HG03457 (cell line): Measurements from ENCODE around the gene ULK4.
"Not testable (repeated sequence)": the region's sequence is repeated elsewhere in the genome, so short reads cannot be mapped to it uniquely, and the experiment has no call there.

Source experiments
- ATAC-seq: cut with Tn5 transposase; IDR thresholded peaks from one replicate; pipeline ENCODE4 v1.9.1; 2021; ENCODE audit warnings: moderate number of reproducible peaks; ENCODE audit not compliant: unreplicated experiment

The ULK4 gene

DNA sequence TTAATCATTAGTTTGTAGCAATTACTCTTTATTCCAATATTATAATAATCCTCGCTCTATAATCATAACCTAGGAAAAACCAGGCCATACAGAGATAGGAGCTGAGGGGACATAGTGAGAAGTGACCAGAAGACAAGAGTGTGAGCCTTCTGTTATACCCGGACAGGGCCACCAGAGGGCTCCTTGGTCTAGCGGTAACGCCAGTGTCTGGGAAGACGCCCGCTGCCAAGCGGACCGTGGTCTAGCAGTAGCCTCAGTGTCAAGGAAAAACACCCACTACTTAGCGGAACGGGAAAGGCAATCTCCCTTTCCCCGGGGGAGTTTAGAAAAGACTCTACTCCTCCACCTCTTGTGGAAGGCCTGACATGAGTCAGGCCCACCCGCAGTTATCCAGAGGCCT, 266.1 kb downstream of the ULK4 start:
- ATAC-seq = not testable (repeated sequence)

DNA sequence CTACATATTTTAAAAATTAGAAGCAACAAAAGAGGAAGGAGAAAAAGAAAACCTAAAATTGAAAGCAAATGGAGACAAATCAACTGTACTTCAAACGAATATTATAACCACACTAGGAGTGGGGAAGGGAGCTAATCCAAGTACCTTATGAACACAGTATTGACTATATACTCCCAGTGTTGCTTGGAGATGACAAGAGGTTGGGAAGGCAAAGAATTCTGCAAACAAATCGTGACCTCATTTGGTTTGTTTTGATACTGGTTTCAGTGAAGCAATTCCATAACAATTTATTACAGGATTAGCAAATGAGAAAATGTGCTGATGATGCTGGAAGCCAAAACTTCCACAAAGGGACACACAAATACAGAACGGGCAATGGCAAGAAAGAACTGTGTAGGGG, 268.1 kb downstream of the ULK4 start:
- ATAC-seq = no peak

DNA sequence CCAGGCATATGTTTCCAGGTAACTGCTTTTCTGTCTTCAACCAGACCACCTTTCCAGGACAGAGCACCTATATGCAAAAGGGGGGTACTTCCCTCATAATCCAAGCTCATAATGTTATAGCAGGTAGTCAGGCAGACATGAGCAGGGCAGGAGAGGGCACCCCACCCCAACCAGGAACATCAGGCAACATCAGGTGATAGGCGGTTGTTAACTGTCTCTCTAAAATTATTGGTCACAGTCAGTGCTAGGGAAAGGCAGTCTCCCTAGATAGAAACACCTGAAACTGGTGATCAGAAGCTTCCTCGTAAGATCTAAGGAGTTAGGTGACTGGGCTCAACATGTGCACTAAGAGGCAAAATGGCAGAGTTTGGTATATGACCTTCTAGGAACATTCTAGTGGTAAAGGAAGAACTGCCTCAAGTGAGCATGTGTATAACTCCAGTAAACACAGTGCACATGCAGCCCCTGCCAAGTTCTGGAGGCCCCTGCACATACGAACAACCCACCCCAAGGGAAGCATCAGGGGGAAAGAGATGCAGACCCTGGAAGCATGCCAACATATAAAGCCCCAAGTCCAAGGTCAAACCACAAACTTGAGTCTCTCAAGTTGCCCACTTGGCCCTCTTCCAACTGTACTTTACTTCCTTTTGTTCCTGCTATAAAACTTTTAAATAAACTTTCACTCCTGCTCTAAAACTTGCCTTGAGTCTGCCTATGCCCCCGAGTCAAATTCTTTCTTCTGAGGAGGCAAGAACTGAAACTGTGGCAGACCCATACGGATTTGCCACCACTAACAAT, 270.9 kb downstream of the ULK4 start:
- ATAC-seq = no peak

DNA sequence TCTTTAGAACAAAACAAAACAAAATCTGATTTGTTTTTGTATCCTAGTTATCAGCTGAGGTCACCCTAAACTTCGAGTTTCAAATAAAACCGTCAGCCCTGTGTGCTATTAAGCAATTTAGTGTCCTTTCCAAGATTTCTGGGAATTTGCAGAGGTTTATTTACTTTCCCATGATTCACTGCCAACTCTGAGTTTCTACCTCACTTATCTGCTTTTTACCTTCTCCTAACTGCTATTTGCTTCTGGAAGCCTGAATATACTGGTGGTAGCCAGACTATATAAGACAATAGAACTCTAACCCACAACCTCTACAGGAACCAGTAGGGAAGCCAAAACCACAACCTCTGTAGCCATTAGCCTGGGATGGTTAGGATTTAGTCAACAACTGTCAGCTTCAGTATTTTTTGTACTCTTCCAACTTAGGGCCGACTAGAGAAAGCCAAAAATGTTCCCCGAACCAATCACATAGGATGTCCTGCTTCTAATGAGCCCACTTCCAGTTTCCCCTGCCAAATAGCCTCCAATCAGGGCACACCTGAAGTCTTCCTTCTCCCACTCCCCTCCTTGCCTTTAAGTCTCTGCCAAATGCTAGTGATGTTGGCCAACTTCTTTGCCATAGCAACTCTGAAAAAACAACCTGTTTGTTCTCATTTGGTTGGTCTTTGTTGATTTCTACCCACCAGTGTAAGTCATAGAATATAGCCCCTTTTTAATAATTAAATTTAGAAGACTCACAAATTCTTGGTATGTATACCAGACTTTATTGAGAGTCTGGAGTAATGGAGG, 273.1 kb downstream of the ULK4 start:
- ATAC-seq = no peak

DNA sequence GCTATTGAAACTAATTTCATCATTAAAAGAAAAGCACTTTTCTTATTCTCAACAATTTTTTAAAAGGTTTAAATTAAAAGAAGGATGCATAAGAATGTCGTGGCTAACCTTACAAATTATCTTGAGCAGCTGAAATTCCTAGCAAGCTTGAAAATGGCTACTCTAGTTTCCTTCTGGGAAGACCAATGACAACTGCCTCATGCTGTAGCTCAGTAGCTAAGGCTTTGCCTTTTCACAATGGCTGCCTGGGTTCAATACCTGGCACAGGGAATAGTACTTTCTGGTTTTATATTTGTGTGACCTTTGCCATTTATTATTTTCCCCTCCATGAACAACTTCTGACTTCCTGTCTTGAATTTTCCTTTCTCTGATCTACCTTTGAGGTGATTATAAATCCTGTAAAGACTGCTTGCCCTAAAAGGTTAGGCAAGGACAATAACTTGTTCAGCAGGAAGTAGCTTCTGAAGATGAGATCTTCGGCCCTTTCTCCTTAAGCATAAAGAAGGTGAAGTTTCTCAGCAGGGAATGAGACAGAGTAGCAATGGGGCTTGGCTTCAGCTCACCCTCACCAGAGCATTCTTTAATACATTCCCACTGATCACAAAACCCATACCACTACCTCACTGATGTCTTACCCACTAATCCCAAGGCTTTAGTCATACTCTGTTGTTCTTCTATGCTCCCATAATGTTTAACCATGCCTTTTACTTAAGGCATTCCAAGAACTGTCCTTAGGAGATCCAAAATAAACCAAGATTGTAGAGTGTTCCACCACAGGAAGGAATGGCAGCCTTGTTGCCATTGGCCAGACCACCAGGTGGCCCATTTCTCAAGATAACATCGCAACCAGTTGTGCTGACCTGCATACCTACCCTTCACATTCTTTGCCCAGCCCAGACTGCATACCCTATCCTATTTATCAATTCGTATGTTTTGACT, 276.8 kb downstream of the ULK4 start:
- no peak for ATAC-seq

DNA sequence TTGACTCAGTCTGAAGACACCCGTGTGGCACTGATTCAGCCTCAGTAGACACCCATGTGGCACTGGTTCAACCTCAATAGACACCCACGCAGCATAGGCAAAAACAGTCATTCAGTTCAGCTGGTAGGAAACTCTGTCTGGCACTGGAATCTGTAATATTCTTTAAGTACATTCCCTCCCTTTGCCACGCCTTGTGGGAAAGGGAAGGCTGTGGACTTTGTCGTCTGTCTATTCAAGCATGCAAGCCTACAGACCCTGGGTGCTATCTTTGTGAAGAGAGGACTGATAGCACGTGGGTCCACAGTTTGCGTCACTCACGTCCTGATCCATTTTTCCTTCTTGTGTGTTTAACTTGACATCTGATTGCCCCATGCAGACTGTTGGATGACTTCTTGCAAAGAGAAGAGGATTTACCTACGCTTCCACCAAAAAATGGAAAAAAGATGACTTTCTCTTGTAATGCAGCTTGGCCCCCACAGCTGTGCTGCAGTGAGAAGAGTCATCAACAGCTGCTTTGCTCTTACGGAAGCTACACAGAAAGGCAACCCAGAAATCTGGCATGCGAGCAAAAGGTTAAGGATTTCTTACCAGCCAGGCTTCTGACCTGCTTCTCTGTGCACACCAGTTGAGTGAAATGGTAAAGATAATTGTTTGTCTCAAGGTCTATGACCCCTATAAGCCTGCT, 278.1 kb downstream of the ULK4 start:
- no peak for ATAC-seq

DNA sequence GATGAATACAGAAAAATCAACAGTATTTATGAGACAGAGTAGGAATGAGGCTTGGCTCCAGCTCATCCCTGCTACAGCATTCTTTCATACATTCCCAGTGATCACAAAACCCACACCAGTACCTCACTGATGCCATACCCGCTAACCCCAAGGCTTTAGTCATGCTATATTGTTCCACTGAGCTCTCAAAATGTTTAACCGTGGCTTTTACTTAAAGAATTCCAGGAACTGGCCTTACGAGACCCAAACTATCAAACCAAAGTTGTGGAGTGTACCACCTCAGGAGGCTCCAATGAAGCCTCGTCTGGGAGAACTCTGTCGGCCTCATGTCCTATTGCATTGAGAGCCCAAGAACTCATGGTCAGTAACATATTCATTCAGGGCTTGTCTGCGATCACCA, 278.9 kb downstream of the ULK4 start:
- no peak for ATAC-seq

DNA sequence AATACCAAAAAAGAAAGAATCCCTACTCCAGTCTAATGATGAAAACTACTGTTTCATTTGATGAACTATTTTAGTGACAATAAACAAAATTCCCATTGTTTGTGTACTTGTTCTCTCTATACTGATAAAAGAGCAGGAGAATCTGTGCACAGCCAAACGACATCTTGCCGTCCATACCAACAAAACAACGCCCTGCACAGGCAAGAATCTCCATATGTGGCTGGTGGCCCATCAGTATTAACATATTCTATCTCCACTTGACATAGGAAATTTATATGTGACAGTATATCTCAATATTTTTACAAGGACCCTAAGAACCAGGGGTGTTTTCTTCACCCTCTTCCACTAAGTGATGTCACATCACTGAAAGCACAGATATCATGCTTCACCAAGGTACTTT, 279.5 kb downstream of the ULK4 start:
- no peak for ATAC-seq

DNA sequence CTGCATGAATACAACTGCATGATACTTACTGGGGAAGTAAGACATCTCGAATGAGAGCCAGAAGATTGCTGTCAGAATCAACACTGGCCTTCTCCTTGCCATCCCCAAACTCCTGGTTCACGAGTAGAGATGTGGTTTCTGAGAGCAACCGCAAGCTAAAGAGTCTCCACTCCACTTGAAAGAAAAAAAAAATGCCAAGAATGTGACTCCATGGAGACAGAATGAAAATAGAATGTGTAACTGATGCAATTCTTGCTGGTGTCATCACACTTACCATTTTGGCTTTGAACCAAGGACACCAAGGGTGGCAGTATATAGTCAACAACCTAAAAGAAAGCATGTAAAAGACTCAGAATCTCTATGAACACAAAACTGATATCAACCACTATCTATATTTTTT, 280.4 kb downstream of the ULK4 start:
- no peak for ATAC-seq

DNA sequence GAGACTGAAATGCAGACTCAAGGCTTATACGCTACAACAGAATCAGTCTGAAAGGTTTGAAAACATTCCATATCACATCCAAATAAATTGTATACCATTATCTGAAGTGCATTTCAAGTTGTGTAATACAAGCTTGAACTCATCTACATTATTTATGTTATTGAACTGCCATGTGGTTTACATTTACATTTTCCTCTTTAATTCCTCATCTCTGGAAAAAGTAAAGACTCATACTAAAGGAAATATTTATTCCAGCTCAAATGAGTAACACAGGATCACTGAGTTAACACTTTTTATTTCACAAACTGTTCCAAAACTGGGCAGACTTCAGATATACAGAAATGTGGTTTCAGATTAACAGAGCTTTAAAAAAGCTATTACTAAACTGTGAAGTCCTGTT, 282.5 kb downstream of the ULK4 start:
- ATAC-seq = no peak

DNA sequence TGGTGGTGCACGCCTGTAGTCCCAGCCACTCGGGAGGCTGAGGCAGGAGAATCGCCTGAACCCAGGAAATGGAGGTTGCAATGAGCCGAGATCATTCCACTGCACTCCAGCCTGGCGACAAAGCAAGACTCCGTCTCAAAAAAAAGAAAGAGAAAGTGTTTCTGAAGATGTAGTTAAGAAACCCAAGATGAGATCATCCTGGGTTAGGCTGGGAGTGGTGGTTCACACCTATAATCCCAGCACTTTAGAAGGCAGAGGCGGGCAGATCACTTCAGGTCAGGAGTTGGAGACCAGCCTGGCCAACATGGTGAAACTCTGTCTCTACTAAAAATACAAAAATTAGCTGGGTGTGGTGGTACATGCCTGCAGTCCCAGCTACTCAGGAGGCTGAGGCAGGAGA, 286.8 kb downstream of the ULK4 start:
- not testable (repeated sequence) for ATAC-seq

DNA sequence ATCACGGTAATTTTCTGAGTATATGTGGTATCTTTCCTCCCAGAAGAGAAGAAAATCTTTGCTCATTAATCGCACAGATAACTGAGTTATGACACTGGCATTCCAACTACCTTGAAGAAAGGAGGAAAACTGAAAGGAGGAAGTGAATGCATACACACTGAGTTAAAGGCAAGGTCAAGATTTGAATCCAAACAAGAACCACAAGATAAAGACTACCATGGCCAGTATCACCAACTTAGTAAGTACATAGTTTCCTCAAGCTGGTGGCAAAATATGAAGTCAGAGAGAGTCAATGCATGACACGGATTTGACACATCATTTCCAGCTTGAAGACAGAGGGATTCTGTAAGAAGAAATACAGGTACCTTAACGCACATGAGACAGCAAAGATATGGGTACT, 287.5 kb downstream of the ULK4 start:
- ATAC-seq = no peak

DNA sequence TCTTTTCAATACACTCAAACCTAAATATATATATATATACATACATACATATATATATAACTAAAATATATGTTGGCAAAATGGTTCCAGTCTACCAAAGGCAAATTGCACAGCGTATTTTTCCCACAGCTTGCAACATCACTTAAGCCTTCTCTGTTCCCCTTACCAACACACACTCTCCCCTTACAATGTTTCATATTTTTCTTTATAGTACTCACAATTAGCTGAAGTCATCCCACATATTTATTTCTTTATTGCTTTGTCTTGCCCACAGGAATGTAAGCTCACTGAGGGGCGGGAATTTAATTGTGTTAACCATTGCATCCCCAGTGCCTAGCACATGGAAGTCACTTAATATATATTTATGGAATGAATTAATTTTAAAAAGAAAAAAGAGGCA, 288.3 kb downstream of the ULK4 start:
- ATAC-seq = no peak

DNA sequence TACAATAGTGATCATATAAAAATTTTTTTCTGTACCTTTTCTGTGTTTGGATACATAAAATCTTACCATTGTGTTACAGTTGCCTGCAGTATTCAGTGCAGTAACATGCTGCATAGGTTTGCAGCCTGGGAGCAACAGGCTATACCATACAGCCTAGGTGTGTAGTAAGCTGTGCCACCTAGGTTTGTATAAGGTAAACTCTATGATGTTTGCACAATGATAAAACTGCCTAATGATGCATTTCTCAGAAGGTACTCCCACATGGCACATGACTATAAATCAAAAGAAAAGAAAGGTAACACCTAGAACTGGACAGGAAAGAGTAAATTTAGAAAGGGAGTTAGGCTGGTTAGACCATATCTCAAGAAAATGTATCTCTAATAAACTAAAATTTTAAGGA, 293.5 kb downstream of the ULK4 start:
- ATAC-seq = no peak

DNA sequence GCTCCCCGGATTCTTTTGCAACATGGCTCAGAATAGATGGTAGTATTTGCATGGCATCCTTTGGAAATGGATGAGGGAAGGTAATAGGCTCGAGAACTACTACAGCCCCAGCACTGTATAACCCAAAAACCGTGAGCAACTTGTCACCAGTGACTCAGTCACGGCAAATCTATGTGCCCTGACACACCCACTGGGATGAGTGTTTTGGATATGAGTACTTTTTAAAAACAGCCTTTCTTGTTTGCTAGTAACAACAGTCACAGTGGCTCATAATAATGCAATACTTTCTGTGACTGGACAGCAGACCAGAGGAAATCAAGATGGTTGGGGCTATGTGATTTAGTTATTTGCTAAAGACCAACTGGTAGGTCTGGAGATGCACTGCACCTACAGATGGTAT, 299.6 kb downstream of the ULK4 start:
- ATAC-seq = no peak

DNA sequence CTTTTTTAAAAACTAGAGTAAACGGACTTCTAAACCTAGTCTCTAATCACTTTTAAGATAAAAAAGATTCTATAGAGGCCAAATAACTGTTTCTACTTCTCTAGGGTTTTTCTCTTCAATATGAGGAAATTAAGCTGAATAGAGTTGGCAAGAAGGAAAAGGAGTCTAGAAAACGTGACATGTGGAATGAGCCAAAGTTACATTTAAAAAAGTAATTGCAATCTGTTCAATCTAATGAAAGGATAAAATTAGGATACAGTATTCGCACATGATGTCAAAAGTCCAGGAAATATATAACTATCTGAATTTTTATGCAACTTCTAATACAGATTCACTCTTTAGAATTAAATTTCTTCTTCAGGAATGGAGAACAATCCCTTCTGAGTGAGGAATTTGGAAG, 300.1 kb downstream of the ULK4 start:
- no peak for ATAC-seq

DNA sequence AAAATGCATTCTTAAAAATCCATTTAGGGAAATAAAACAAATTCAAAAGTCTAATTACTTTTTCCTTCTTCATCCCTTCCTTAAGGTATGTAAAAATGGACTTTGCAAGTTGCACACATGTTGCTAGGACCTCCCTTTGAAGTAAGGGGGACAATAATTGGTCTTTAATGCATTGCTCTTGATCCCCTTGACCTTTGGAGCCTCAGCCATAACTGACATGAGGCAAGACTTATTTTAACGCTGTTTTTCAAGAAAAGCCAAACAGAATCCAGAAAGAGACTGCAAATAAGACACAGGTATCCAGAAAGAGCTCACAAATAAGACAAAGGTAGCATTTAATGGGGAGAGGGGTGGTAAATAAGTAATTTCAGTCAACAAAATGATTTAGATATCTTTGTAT, 301.4 kb downstream of the ULK4 start:
- no peak for ATAC-seq

DNA sequence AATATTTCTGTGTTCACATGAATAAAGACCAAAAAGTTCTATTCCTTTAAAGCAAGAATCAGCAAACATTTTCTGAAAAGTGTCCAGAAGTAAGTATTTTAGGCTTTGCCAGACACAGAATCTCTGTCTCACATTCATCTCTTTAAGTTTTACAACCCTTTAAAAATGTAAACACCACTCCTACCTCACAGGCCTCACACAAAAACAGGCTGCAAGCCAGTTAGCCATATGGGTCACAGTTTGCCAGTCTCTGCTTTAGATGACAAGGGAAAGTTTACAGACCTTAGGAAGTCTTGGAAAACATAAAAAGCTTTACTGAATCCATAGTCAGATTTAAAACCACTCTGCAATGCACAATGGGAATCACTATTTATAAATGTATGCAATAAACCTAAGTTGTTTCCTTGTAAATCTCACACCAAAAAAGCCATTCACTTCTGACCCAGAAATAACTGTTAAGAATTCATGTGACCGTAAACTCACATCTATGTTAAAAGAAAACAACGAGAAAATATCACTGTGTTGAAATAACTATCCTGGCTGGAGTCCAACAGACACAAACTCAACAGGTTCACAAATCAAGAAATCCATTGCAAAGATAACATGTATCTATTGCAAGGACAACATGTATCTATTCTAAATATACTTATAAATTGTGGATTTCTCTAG, 308.2 kb downstream of the ULK4 start:
- ATAC-seq = no peak

DNA sequence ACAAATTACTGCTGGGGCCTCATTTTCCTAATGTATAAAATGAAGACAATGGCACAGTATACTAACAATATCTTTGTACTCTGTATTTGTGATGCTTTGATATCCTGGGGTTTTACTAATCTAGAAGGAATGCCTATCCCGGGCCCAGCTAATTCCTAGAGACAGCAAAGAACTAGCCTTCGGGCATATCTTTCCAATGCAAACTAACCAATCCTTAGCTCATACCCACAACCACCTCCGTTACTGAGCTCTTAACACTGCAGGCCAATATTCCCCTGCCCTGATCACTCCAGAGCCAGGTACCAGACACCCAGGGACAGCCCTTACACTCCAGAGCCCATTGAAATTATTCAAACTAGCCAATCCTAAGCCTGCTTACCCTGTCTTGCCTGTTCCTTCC, 309.0 kb downstream of the ULK4 start:
- ATAC-seq = no peak

DNA sequence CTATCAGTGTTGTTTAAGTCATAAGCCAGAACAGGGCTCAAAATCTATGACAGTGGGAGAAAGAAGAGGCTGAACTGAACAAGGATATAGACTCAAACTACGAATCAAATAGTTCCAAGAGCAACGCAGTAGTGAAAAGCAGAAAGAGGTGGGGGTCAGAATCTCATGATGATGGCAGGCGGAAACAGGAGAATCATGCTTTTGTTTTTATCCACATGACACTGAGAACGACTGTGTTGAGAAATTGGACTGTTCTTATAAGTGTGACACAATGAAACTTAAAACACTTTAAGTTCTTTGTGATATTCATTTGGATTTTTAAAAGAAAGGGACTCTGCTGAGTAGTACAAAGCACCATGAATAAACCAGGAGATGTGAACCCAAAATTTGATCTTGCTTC, 309.4 kb downstream of the ULK4 start:
- ATAC-seq = no peak
